ENCODE data around the gene RNF128. TPM values are rescaled to one million over a fixed set of nuclear protein-coding genes. Genes with fewer than 3 reads are reported as not detected.
"Not testable (repeated sequence)": the region's sequence is repeated elsewhere in the genome, so short reads cannot be mapped to it uniquely, and the experiment has no call there.

The RNF128 gene
- total RNA-seq, 2 donors from 2014 or later, result 28.0 to 41.5 TPM

- no peaks in the 10 kb centered on the region for H3K27me3 ChIP-seq
- intact Hi-C loops (cut with DNase I), result no loop called here
Measured at GRCh38 chrX:106742805-106743204, 16.3 kb downstream of the RNF128 start.

GRCh38 chrX:106748377-106748776 is 21.9 kb downstream of the RNF128 start:
- intact Hi-C loops (cut with DNase I), result no loop called here
- H3K9me3 ChIP-seq, result no peaks in the 10 kb centered on the region
- H3K36me3 ChIP-seq, result no peaks in the 10 kb centered on the region
- no peak for DNase-seq
- no peaks in the 10 kb centered on the region for H3K4me1 ChIP-seq
- no peak overlapping the region for H3K4me3 ChIP-seq
- no peak for TF ChIP-seq CTCF (IDR thresholded peaks at IDR 0.05)
- H3K27me3 ChIP-seq, result no peaks in the 10 kb centered on the region
- H3K27ac ChIP-seq, result no peak overlapping the region
- no peak overlapping the region for H3K9ac ChIP-seq (ENCODE audit: low read depth in 2 of 2, low read length in 2 of 2)

More at GRCh38 chrX:106742805-106743204, 16.3 kb downstream of the RNF128 start:
- Histone ChIP-seq H3K9ac (ENCODE audit: low read depth in 2 of 2, low read length in 2 of 2) (no peak overlapping the region), H3K9me3 (no peaks in the 10 kb centered on the region), H3K27ac (no peak overlapping the region), H3K4me3 (no peak overlapping the region), H3K36me3 (no peaks in the 10 kb centered on the region), H3K4me1 (no peaks in the 10 kb centered on the region)
- TF ChIP-seq CTCF (IDR thresholded peaks at IDR 0.05), result no peak
- no peak for DNase-seq

- DNase-seq, result no peak
- Histone ChIP-seq H3K27ac (no peak overlapping the region), H3K4me3 (no peak overlapping the region), H3K9ac (ENCODE audit: low read depth in 2 of 2, low read length in 2 of 2) (no peak overlapping the region), H3K4me1 (no peaks in the 10 kb centered on the region), H3K27me3 (no peaks in the 10 kb centered on the region), H3K36me3 (no peaks in the 10 kb centered on the region), H3K9me3 (no peaks in the 10 kb centered on the region)
- no peak for TF ChIP-seq CTCF (IDR thresholded peaks at IDR 0.05)
- intact Hi-C loops (cut with DNase I), result no loop called here
Measured at GRCh38 chrX:106751407-106751806, 24.9 kb downstream of the RNF128 start.

- H3K4me3 ChIP-seq, result no peak overlapping the region
- H3K27ac ChIP-seq, result no peak overlapping the region
- no peaks in the 10 kb centered on the region for H3K9me3 ChIP-seq
- H3K36me3 ChIP-seq, result no peaks in the 10 kb centered on the region
- H3K4me1 ChIP-seq, result no peaks in the 10 kb centered on the region
- intact Hi-C loops (cut with DNase I), result no loop called here
- DNase-seq, result no peak
- no peak overlapping the region for H3K9ac ChIP-seq (ENCODE audit: low read depth in 2 of 2, low read length in 2 of 2)
- TF ChIP-seq CTCF (IDR thresholded peaks at IDR 0.05), result no peak
- no peaks in the 10 kb centered on the region for H3K27me3 ChIP-seq
Measured at GRCh38 chrX:106752101-106752678, 25.7 kb downstream of the RNF128 start.

- H3K9me3 ChIP-seq; H3K9ac ChIP-seq (ENCODE audit: low read depth in 2 of 2, low read length in 2 of 2); H3K4me1 ChIP-seq; H3K27ac ChIP-seq; H3K27me3 ChIP-seq; H3K36me3 ChIP-seq; DNase-seq; intact Hi-C loops (cut with DNase I); H3K4me3 ChIP-seq: not testable (repeated sequence)
Measured at GRCh38 chrX:106769288-106769687, 42.8 kb downstream of the RNF128 start.

- intact Hi-C loops (cut with DNase I), result no loop called here
- Histone ChIP-seq H3K9me3 (no peaks in the 10 kb centered on the region), H3K9ac (ENCODE audit: low read depth in 2 of 2, low read length in 2 of 2) (no peak overlapping the region), H3K36me3 (no peaks in the 10 kb centered on the region), H3K27me3 (no peaks in the 10 kb centered on the region), H3K4me3 (no peak overlapping the region), H3K27ac (no peak overlapping the region), H3K4me1 (no peaks in the 10 kb centered on the region)
- DNase-seq, result no peak
- TF ChIP-seq CTCF (IDR thresholded peaks at IDR 0.05), result no peak
Measured at GRCh38 chrX:106774981-106775380, 48.5 kb downstream of the RNF128 start.
